ENCODE data around the gene TBC1D30. TPM values are rescaled to one million over a fixed set of nuclear protein-coding genes. Genes with fewer than 3 reads are reported as not detected.

Gene TBC1D30
- total RNA-seq, 4 donors from 2014 or later, result 1.8 to 8.0 (median 3.5) TPM

- no peak for DNase-seq
- TF ChIP-seq POLR2A (IDR thresholded peaks at IDR 0.05) (no peak), CTCF (IDR thresholded peaks at IDR 0.05) (no peak)
- no peaks in the 10 kb centered on the region for H3K36me3 ChIP-seq
- no peak overlapping the region for H3K27ac ChIP-seq
- H3K4me3 ChIP-seq, result no peak overlapping the region
- H3K27me3 ChIP-seq, result peaks cover 0 to 32% (median 0%) of the 10 kb centered on the region in 4 donors
- peaks cover 0 to 5% (median 0%) of the 10 kb centered on the region in 3 donors for H3K4me1 ChIP-seq
- WGBS, 2 donors, result 60 to 64% methylated on average over 7 of the region's 7 CpGs
- H3K9me3 ChIP-seq, result no peaks in the 10 kb centered on the region
- intact Hi-C loops (cut with DNase I), result no loop called here
Measured at GRCh38 chr12:64806593-64807460, 17.6 kb upstream of the TBC1D30 start.

GRCh38 chr12:64808110-64808509, 16.3 kb upstream of the TBC1D30 start:
- intact Hi-C loops (cut with DNase I), result no loop called here
- no peak for DNase-seq
- Histone ChIP-seq H3K27ac (no peak overlapping the region), H3K36me3 (no peaks in the 10 kb centered on the region), H3K4me1 (no peaks in the 10 kb centered on the region), H3K27me3 (peaks cover 0 to 32% (median 0%) of the 10 kb centered on the region in 4 donors), H3K9me3 (no peaks in the 10 kb centered on the region), H3K4me3 (no peak overlapping the region)
- TF ChIP-seq CTCF (IDR thresholded peaks at IDR 0.05), result no peak
- TF ChIP-seq POLR2A (IDR thresholded peaks at IDR 0.05), result no peak
- WGBS, 2 donors, result 40 to 42% methylated on average over 5 of the region's 5 CpGs

GRCh38 chr12:64810831-64811230, 13.6 kb upstream of the TBC1D30 start:
- no peaks in the 10 kb centered on the region for H3K9me3 ChIP-seq
- no peak overlapping the region for H3K27ac ChIP-seq
- intact Hi-C loops (cut with DNase I), result no loop called here
- no peaks in the 10 kb centered on the region for H3K4me1 ChIP-seq
- H3K27me3 ChIP-seq, result peaks cover 0 to 21% (median 0%) of the 10 kb centered on the region in 4 donors
- no peaks in the 10 kb centered on the region for H3K36me3 ChIP-seq
- TF ChIP-seq POLR2A (IDR thresholded peaks at IDR 0.05), result no peak
- WGBS, 2 donors, result 79 to 80% methylated on average over 1 of the region's 1 CpG
- no peak for DNase-seq
- no peak overlapping the region for H3K4me3 ChIP-seq

- WGBS, 2 donors, result 41 to 60% methylated on average over 3 of the region's 3 CpGs
- intact Hi-C loops (cut with DNase I), result no loop called here
- H3K36me3 ChIP-seq, result no peaks in the 10 kb centered on the region
- H3K9me3 ChIP-seq, result no peaks in the 10 kb centered on the region
- no peak overlapping the region for H3K27ac ChIP-seq
- peaks cover 0 to 13% (median 0%) of the 10 kb centered on the region in 4 donors for H3K27me3 ChIP-seq
- TF ChIP-seq POLR2A (IDR thresholded peaks at IDR 0.05) (no peak), CTCF (IDR thresholded peaks at IDR 0.05) (no peak)
- no peak overlapping the region for H3K4me3 ChIP-seq
- no peak for DNase-seq
- H3K4me1 ChIP-seq, result no peaks in the 10 kb centered on the region
Measured at GRCh38 chr12:64813723-64814122, 10.7 kb upstream of the TBC1D30 start.

DNA sequence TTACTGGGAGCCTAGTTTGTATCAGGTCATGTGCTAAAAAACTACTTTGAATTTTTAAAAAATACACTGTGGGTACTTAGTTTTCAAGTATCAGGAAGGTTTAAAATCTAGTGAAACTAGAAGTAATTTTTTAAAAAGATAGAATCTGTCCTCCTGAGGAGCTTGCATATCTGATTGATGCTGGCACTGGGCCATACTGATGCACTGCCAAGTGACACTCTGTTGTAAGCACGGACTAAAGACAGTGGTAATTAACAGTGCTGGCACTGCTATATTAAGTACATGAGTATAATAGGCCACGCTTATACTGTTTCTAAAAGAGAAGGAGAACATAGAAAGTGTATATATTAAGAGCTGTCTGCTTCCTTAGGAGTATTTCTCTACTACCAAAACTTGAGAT, 10.0 kb upstream of the TBC1D30 start:
- WGBS, 2 donors, result 26 to 36% methylated on average over 2 of the region's 2 CpGs

More for the DNA sequence above, 10.0 kb upstream of the TBC1D30 start:
- no peak for TF ChIP-seq CTCF (IDR thresholded peaks at IDR 0.05)
- Histone ChIP-seq H3K9me3 (no peaks in the 10 kb centered on the region), H3K4me3 (no peak overlapping the region), H3K27me3 (peaks cover 0 to 7% (median 0%) of the 10 kb centered on the region in 4 donors), H3K36me3 (no peaks in the 10 kb centered on the region), H3K27ac (no peak overlapping the region), H3K4me1 (no peaks in the 10 kb centered on the region)
- intact Hi-C loops (cut with DNase I), result no loop called here
- DNase-seq, result no peak
